RPMI8226 (cell line): ENCODE measurements around the gene ZNF618.
"Not testable (repeated sequence)": the region's sequence is repeated elsewhere in the genome, so short reads cannot be mapped to it uniquely, and the experiment has no call there.

Source experiments
- DNase-seq: peaks from one replicate; pipeline ENCODE4 v3.0.0-alpha.2; 2015

Gene ZNF618

DNA sequence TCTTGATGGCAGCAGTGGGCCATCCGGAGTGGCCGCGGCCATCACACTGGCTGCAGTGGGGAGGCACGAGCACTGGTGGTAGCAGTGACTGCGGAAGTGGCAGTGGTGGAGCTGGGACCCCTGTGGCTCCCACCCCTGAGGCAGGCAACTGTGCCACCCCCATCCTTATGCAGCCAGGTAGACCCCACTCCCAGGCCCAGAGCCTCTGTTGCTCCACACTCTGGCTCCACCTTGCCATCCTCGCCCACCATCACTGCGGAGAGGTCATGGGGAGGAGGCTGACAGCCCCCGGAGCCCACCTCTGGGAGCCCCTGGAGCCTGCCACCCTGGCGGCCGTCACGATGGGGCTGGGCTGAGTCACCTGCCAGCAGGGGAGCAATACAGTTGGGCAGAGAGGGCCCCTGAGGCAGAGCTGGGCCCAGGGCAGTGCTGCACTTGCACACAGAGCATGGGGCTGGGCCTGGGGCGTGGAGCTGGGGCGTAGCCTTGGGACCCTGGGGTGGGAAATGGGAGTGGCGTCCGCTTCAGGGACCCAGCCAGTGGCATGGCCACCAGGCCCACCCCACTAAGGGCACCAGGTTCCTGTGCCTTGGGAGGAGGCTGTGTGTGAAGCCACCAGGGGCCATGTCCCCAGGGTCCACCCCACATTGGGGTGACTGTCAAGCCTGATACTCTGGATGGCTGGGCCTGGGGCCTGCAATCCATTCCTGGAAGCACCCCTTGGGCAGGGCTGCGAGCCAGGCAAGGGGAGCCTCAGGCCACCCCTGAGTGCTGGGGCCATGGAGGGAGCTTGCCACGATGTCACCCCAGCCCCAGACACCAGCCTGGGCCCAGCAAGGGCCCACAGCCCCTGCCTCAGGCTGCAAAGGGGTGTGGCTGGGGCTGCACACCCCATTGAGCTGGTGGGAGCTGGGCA, 194.3 kb downstream of the ZNF618 start:
- DNase-seq: no peak

GRCh38 chr9:114071197-114071795, 195.2 kb downstream of the ZNF618 start:
- DNase-seq: no peak

DNA sequence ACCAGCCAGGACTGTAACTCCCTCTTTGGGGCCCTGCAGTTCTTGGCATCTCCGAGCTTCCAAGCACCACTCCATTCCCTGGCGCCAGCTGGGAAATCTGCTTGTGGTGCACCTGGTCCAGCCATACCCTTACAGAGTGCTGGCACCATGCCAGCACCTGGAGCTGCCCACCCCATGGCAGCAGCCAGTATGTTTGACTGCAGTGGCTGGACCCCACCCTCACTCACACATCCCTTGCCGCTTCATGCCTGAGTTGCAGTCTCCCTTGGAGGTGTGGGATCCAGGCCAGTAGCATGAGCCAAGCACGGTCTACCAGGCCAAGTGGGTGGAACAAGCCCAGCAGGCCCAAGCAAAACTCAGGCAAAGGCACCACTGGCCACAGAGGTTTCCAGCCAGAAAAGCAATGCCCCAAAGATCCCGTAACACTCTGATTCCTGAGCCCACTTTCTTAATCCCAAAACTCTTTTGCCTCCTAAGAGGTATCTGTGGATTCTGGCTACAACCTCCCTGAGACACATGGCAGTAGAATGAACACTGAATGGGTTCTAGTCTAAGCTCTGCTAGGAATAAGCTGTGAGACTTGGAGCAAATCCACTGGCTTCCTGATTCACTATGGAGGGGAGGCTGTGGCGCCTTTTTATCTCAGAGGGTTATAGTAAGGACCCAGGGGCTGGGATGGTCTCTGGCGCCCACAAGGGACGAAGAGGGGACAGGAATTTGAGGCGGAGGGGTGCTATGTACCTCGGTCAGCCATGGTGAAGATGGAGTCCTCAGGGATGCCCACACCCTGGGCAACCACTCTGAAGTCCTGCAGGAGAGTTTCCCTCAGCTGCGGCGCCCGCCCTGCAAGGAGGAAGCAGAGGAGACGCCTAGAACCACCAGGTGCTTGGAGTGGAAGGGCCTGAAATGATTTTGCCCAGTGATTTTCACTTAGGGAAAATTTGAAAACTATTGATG, 196.4 kb downstream of the ZNF618 start:
- DNase-seq: no peak

GRCh38 chr9:114075602-114076001, 199.5 kb downstream of the ZNF618 start:
- DNase-seq: no peak

DNA sequence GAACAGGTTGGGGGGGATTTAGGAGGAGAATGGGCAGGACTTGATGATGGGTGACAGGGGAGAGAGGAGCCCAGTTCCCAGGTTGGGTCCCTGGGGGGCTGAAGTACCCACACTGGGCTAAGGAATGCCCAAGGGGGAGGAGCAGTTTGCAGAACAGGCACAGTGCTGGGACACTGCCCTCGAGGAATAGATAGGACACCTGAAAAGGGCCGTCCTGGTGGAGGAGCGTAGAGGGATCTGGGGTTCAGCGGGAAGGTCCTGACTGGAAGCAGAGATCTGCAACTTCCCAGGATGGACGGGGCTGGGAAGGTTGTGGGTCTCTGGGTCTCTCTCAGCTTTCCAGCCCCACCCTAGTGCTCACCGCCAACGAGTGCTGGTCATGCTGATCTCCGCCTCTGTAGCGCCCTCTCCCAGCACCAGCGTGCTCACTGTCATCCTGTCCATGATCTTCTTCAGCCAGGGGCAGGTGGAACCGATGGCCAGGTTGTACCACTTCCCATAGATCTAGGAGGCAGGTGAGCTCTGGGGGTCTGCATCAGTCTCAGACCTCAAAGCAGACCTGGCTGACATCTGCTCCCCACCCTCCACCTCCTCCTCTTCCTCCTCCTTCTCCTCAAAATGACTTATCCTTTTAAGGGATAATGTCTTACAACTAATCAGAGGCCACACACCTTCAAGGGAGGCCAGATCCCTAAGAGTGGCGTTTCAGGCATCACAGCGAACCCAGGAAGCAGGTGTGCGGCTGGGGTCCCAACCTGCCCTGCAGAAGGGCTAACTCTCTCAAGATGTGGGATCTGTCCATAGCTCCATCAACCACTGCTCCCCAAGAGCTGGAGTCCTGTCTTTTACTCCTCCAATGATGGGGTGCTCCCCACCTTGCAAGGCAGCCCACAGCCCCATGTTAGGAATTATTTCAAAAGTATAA, 200.4 kb downstream of the ZNF618 start:
- DNase-seq: no peak

GRCh38 chr9:114077162-114077837, 201.2 kb downstream of the ZNF618 start:
- DNase-seq: no peak

DNA sequence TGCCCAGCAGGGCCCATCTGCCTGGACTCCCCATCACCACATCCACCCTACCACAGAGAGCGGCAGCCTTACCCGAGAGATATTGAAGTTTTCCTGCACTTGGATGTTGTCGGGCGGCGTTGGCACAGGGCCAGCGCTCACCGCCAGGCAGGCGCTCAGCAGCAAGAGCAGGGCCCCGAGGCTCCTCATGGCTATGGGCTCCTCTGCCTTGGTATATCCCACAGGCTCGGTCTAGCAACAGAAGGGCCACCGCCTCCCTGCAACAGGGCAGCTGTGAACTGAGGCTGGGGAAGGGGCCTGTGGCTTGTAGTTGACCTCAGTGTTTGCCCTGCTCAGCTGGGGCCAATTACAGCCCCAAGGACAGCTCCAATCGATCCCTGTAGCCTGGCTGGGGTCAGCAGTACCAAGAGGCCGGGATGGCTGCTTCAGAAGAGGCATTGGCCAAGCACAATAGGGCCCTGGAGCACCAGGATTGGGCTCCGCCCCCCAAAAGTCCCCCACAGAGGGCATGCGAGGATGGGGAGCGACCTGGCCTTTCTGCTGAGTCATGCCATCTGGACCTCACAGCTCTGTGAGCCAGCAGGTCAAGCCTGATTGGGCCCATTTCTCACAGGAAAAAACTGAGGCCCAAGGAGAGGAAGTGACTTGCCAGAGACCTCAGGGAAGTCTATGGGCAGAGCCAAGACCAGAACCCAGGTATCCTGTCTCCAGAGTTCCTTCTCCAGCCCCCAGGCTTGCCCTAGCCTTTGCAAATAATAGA, 202.1 kb downstream of the ZNF618 start, which contains the start of gene AMBP:
Gene AMBP, minus strand, starts transcription at position 280 of the 760 bp plus-strand sequence. Its CDS starts 91 bp downstream, at position 189.
- DNase-seq: peak; percentile 12

- no peak for DNase-seq
Measured at GRCh38 chr9:114078781-114079156, 202.7 kb downstream of the ZNF618 start.

GRCh38 chr9:114080195-114080772, 204.2 kb downstream of the ZNF618 start:
- DNase-seq: no peak

- DNase-seq: no peak
Measured at GRCh38 chr9:114080773-114081440, 204.8 kb downstream of the ZNF618 start.

- DNase-seq: no peak
Measured at GRCh38 chr9:114081441-114082016, 205.4 kb downstream of the ZNF618 start.

DNA sequence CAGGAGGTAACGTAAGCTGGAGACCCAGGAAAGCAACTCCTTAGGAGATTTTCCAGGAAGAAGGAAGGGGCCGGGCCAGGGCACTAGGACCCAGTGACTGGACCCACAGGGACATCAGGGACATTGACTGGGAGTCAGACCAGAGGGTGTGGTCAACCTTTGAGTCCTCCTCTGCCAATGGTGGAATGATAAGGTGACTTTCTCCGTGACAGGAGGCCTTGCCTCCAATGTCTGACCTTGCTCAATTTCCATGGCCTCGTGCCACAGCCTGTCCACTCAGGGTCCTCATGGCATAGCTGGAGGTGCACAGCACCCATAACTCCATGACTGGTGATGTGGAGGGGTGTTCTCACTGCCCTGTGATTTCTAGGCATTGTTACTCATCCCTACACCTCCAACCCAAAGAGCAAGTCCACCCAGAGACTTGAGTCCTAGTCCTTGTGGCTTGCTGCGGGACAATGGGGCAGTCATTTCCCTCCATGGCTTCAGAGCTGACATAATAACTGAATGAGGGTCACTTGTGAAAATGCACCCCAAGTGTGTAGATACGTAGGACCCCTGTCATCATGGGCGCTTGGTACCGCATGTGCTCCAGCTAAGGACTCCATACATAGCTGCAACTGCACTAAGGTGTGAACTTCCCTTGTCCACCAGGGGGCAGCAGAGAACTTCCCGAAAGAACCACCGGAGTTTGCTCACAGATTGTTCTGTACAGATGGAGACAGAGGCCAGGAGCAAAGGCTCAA, 206.1 kb downstream of the ZNF618 start:
- peak; percentile 78 for DNase-seq

- not testable (repeated sequence) for DNase-seq
Measured at GRCh38 chr9:114082763-114083412, 206.8 kb downstream of the ZNF618 start.

GRCh38 chr9:114083666-114084065, 207.6 kb downstream of the ZNF618 start:
- DNase-seq: no peak

DNA sequence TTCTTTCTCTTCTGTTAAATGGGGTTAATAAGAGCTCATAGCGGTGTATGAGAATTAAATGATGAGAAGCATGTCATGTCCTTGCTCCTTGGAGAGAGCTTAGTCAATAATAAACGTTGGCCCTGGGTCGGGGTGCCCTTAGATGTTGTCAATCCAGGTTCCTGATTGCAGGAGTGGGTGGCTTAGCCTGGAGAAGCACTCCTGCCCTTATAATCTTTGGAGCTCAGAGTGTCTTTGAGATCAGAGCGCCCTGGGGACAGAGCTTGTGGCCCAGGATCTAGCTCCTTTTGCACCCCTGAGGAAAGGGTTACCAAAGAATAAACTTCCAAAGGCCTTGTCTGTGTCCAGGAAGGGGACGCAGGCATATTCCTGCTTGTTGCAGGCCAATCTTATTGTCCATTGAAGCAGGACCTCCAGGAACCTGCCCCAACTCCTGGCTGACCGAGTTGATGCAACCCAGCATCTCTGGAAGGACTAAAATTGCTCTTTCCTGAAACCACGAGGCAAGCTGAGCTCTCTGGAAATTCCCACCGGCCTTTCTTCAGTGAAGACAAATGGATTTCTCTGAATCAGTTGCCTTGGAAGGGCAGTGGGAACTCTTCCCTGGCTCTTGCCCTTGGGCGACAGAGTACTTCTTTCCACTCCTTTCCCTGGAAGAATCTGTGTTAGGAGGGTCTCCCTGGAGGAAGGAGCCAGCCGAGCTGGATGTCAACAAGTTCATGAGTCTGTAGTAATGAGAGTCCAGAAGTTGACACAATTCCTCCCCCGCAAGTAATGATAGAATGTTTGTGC, 208.4 kb downstream of the ZNF618 start:
- DNase-seq: no peak

DNA sequence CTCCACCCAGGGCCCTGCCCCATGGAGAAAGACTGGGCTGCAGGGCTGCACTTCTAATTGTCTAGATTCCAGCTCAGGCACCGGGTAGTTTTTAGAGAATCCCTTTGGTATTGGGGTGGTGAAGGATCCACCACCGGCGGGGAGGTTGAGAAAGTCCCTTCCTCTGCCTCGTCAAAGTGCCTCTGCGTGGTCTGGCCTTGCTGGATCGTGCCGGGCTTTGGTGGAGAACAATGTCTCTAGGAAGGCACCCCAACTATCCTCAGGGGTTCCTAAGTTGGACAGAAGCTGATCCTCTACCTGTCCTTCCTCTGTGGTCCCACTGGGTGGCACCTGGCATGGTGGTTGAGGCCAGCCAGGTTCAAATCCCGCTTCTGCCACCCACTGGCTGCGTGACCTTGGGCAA, 209.3 kb downstream of the ZNF618 start:
- no peak for DNase-seq

- DNase-seq: no peak
Measured at GRCh38 chr9:114086009-114086408, 209.9 kb downstream of the ZNF618 start.
